ENCODE measurements around the gene RNF167.

The RNF167 gene

DNA sequence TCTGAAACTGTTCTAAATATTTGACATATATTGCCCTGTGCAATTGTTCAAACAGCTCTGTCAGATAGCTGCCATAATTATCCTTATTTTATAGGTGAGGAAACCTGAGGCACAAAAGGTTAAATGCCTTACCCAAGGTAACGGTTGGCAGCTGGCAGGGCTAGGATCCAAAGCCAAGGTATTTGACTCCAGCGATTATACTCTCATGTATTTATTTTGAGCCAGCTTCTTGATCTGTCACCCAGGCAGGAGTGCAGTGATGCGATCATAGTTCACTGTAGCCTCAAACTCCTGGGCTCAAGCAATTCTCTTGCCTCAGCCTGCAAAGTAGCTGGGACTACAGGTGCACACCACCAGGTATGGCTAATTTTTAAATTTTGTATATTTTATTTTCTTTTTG is 18.0 kb downstream of the RNF167 start:
- H3K36me3 ChIP-seq (ENCODE audit: control insufficient read depth in 4 of 4, insufficient read depth in 4 of 4, low read length in 3 of 4) = peaks cover 7 to 23% (median 20%) of the 10 kb centered on the region in 4 experiments
- DNase-seq = no peak
- H3K27ac ChIP-seq (ENCODE audit: insufficient read depth in 1 of 2, low read depth in 1 of 2, low read length in 2 of 2, poor library complexity in 1 of 2, severe bottlenecking in 2 of 2) = no peak overlapping the region
- ChIA-PET CTCF (interaction anchor here (1.0 to 8.5 kb wide), 4 partner anchors 8 to 49 kb away, joined by 3 to 69 read pairs (median 4); partner anchors contain the start of genes RNF167, SLC25A11 and SPAG7), POLR2A (no interaction called here)
- 94% methylated on average over 3 of the region's 3 CpGs for WGBS (ENCODE audit: insufficient coverage)
- no peaks in the 10 kb centered on the region for H3K9me3 ChIP-seq (ENCODE audit: control extremely low read depth in 1 of 5, control insufficient read depth in 4 of 5, insufficient read depth in 2 of 5, low read depth in 1 of 5, low read length in 4 of 5)
- H3K27me3 ChIP-seq (replicated peaks in 2 of 5; ENCODE audit: control insufficient read depth in 4 of 5, insufficient read depth in 5 of 5, low read length in 4 of 5) = no peaks in the 10 kb centered on the region
- no peaks in the 10 kb centered on the region for H3K4me1 ChIP-seq (ENCODE audit: control extremely low read depth in 1 of 4, control insufficient read depth in 4 of 4, insufficient read depth in 4 of 4, low read length in 3 of 4)
- no peak overlapping the region for H3K4me3 ChIP-seq (ENCODE audit: control insufficient read depth in 1 of 7, extremely low read depth in 1 of 7, insufficient read depth in 4 of 7, low read depth in 2 of 7, low read length in 6 of 7)

DNA sequence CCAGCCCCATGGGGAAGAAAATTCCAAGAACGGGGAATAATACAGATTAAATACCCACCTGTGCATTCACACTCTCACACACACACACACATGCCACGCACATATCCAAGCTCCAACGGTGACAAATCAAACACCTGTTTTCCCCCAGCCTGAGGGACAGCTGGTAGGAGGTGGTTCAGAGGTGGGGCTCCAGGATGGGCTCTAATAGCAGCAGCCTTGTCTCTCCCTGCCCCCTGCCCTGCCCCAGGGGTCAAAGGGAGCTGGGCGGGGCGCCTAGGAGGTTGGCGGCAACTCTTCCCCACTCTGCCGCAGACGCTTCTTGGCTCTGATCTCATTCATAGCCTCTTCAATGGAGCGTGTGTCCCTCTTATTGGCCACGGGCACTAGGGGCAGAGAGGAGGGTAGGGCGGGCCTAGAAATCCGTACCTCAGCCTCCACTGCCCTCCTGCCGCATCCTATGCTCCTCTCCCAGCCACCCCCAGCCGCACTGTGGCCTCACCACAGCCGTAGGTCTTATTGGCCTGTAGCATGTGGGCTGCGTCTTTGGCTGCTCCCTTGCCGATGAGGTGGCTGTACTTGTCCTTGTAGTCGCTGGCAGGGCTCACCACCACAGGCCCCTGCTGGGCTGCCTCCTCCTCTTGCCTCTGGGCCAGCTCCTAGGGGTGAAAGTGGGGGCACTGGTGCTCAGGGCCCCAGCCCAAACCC is 19.3 kb downstream of the RNF167 start:
- Histone ChIP-seq H3K27me3 (replicated peaks in 2 of 5; ENCODE audit: control insufficient read depth in 4 of 5, insufficient read depth in 5 of 5, low read length in 4 of 5) (no peaks in the 10 kb centered on the region), H3K4me1 (ENCODE audit: control extremely low read depth in 1 of 4, control insufficient read depth in 4 of 4, insufficient read depth in 4 of 4, low read length in 3 of 4) (no peaks in the 10 kb centered on the region), H3K36me3 (ENCODE audit: control insufficient read depth in 4 of 4, insufficient read depth in 4 of 4, low read length in 3 of 4) (peaks cover 7 to 23% (median 20%) of the 10 kb centered on the region in 4 experiments), H3K27ac (ENCODE audit: insufficient read depth in 1 of 2, low read depth in 1 of 2, low read length in 2 of 2, poor library complexity in 1 of 2, severe bottlenecking in 2 of 2) (no peak overlapping the region), H3K4me3 (ENCODE audit: control insufficient read depth in 1 of 7, extremely low read depth in 1 of 7, insufficient read depth in 4 of 7, low read depth in 2 of 7, low read length in 6 of 7) (no peak overlapping the region), H3K9me3 (ENCODE audit: control extremely low read depth in 1 of 5, control insufficient read depth in 4 of 5, insufficient read depth in 2 of 5, low read depth in 1 of 5, low read length in 4 of 5) (no peaks in the 10 kb centered on the region)
- no peak for DNase-seq
- ChIA-PET POLR2A (no interaction called here), CTCF (interaction anchor here (1.2 to 8.5 kb wide), 4 partner anchors 7 to 23 kb away, joined by 3 to 69 read pairs (median 3); partner anchors contain the start of genes PFN1 and SPAG7)
- WGBS (ENCODE audit: insufficient coverage) = 98% methylated on average over 7 of the region's 18 CpGs

DNA sequence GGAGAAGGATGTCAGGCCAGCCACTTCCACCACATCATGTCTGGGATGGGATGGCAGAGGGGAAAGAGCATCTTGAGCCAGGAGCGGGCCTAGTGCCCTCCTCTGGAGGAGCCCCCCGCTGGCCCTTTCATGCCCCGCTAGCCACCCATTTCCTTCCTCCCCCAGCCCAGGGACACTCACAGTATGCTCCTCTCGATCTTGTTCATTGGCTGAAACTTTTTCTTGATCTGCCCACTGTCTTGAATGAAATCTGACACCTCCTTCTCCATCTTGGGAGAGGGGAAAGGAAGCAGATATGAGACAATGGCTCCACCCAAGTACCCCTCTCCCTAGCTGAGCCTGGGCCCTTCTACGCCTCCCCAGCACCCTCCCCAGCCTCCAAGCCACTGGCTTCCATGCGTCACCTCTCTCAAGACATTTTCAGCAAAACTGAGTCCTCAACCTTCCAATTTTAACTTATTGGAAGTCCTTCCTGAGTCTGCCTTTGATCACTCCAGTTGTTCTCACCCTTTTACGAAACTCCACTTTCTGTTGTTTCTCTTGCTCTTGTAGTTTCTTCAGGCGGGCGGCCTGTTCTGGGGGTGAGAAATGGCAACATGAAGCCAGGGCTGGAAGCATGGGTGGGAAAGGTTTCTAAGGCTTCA is 20.3 kb downstream of the RNF167 start:
- no peak overlapping the region for H3K27ac ChIP-seq (ENCODE audit: insufficient read depth in 1 of 2, low read depth in 1 of 2, low read length in 2 of 2, poor library complexity in 1 of 2, severe bottlenecking in 2 of 2)
- H3K4me1 ChIP-seq (ENCODE audit: control extremely low read depth in 1 of 4, control insufficient read depth in 4 of 4, insufficient read depth in 4 of 4, low read length in 3 of 4) = peaks cover 0 to under 1% (median 0%) of the 10 kb centered on the region in 4 experiments
- no peak for DNase-seq
- H3K27me3 ChIP-seq (replicated peaks in 2 of 5; ENCODE audit: control insufficient read depth in 4 of 5, insufficient read depth in 5 of 5, low read length in 4 of 5) = no peaks in the 10 kb centered on the region
- POLR2A ChIA-PET = no interaction called here
- no peak overlapping the region for H3K4me3 ChIP-seq (ENCODE audit: control insufficient read depth in 1 of 7, extremely low read depth in 1 of 7, insufficient read depth in 4 of 7, low read depth in 2 of 7, low read length in 6 of 7)
- CTCF ChIA-PET = interaction anchor here (1.2 kb wide), 2 partner anchors 12 to 24 kb away, joined by 3 read pairs; partner anchors contain the start of gene PFN1
- no peaks in the 10 kb centered on the region for H3K9me3 ChIP-seq (ENCODE audit: control extremely low read depth in 1 of 5, control insufficient read depth in 4 of 5, insufficient read depth in 2 of 5, low read depth in 1 of 5, low read length in 4 of 5)
- H3K36me3 ChIP-seq (ENCODE audit: control insufficient read depth in 4 of 4, insufficient read depth in 4 of 4, low read length in 3 of 4) = peaks cover 7 to 23% (median 20%) of the 10 kb centered on the region in 4 experiments
- WGBS (ENCODE audit: insufficient coverage) = 89% methylated on average over 5 of the region's 9 CpGs

DNA sequence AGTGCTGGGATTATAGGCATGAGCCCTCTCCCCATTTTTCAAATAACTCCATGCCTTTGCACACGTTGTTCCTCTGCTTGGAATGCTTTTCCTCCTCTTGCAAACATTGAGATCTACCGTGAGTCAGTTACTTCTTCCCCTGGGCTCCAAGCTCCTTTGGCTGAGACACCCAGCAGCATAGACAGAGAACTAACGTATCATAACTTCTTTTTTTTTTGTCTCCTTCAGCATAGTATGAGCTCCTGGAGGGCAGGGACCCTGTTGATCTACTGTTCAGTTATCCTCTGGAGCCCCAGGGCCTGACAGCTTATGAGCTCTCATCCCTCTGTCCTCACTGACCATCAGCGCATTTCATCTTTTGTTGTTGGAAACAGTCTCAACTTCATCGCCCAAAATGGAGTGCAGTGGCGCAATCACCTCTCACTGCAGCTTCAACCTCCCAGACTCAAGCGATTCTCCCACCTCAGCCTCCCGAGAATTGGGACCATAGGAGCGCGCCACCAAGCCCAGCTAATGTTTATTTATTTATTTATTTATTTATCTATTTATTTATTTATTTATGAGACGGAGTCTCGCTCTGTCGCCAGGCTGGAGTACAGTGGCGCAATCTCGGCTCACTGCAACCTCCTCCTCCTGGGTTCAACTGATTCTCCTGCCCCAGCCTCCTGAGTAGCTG is 25.4 kb downstream of the RNF167 start:
- no peak overlapping the region for H3K4me3 ChIP-seq (ENCODE audit: control insufficient read depth in 1 of 7, extremely low read depth in 1 of 7, insufficient read depth in 4 of 7, low read depth in 2 of 7, low read length in 6 of 7)
- H3K9me3 ChIP-seq (ENCODE audit: control extremely low read depth in 1 of 5, control insufficient read depth in 4 of 5, insufficient read depth in 2 of 5, low read depth in 1 of 5, low read length in 4 of 5) = no peaks in the 10 kb centered on the region
- peaks cover 6 to 28% (median 21%) of the 10 kb centered on the region in 4 experiments for H3K4me1 ChIP-seq (ENCODE audit: control extremely low read depth in 1 of 4, control insufficient read depth in 4 of 4, insufficient read depth in 4 of 4, low read length in 3 of 4)
- H3K27me3 ChIP-seq (replicated peaks in 2 of 5; ENCODE audit: control insufficient read depth in 4 of 5, insufficient read depth in 5 of 5, low read length in 4 of 5) = no peaks in the 10 kb centered on the region
- H3K36me3 ChIP-seq (ENCODE audit: control insufficient read depth in 4 of 4, insufficient read depth in 4 of 4, low read length in 3 of 4) = peaks cover 5 to 19% (median 11%) of the 10 kb centered on the region in 4 experiments
- no peak for DNase-seq
- CTCF ChIA-PET = interaction anchor here (1.3 to 7.1 kb wide), 4 partner anchors 10 to 62 kb away, joined by 4 to 69 read pairs (median 29); partner anchors contain the start of genes CAMTA2, CHRNE and ENO3
- WGBS (ENCODE audit: insufficient coverage) = over 99% methylated on average over 9 of the region's 15 CpGs
- no peak overlapping the region for H3K27ac ChIP-seq (ENCODE audit: insufficient read depth in 1 of 2, low read depth in 1 of 2, low read length in 2 of 2, poor library complexity in 1 of 2, severe bottlenecking in 2 of 2)
- POLR2A ChIA-PET = interaction anchor here (0.6 to 1.8 kb wide), 2 partner anchors 56 to 329 kb away, joined by 3 to 6 read pairs; no protein-coding TSS in a partner anchor

- DNase-seq = peak; percentile 100
- peaks cover 2 to 22% (median 13%) of the 10 kb centered on the region in 4 experiments for H3K36me3 ChIP-seq (ENCODE audit: control insufficient read depth in 4 of 4, insufficient read depth in 4 of 4, low read length in 3 of 4)
- POLR2A ChIA-PET = interaction anchor here (0.8 to 2.7 kb wide), 6 partner anchors 19 to 68 kb away, joined by 3 to 13 read pairs (median 4); partner anchors contain the start of genes C17orf107, PFN1, RNF167 and SLC25A11
- H3K4me3 ChIP-seq (ENCODE audit: control insufficient read depth in 1 of 7, extremely low read depth in 1 of 7, insufficient read depth in 4 of 7, low read depth in 2 of 7, low read length in 6 of 7) = peak overlapping the region; percentile 80 to 94 (median 89)
- H3K27me3 ChIP-seq (replicated peaks in 2 of 5; ENCODE audit: control insufficient read depth in 4 of 5, insufficient read depth in 5 of 5, low read length in 4 of 5) = no peaks in the 10 kb centered on the region
- H3K4me1 ChIP-seq (ENCODE audit: control extremely low read depth in 1 of 4, control insufficient read depth in 4 of 4, insufficient read depth in 4 of 4, low read length in 3 of 4) = peaks cover 6 to 28% (median 21%) of the 10 kb centered on the region in 4 experiments
- no peaks in the 10 kb centered on the region for H3K9me3 ChIP-seq (ENCODE audit: control extremely low read depth in 1 of 5, control insufficient read depth in 4 of 5, insufficient read depth in 2 of 5, low read depth in 1 of 5, low read length in 4 of 5)
- CTCF ChIA-PET = interaction anchor here (0.8 to 7.1 kb wide), 13 partner anchors 11 to 65 kb away, joined by 3 to 69 read pairs (median 5); partner anchors contain the start of genes CAMTA2, CHRNE and ENO3
- WGBS (ENCODE audit: insufficient coverage) = 0% methylated on average over 32 of the region's 42 CpGs
- peak overlapping the region; percentile 81 to 88 for H3K27ac ChIP-seq (ENCODE audit: insufficient read depth in 1 of 2, low read depth in 1 of 2, low read length in 2 of 2, poor library complexity in 1 of 2, severe bottlenecking in 2 of 2)
These were observed 26.9 kb downstream of the RNF167 start for GRCh38 chr17:4966844-4967538.

All from common myeloid progenitor, CD34-positive (primary cell).